K562 (cell line): ENCODE measurements around the gene TXN. TPM values are rescaled to one million over a fixed set of nuclear protein-coding genes. Genes with fewer than 3 reads are reported as not detected.

Experiments
- ATAC-seq: fragments of 200-7000 bp; cut with Tn5 transposase; 3 replicates; pipeline ENCODE4 v1.9.1; 2020; ENCODE audit warnings: moderate library complexity
- BruUV-seq: library from RNA; stranded (reverse); fragments of 400-500 nt; replicated peaks from 2 replicates; lab custom pipeline; 2021; lab: Mats Ljungman, UMichigan
- CTCF ChIA-PET: fragments of 300-600 bp; formaldehyde crosslinking; extraction: SDS; loops from one replicate; lab custom pipeline; 2021; ENCODE audit warnings: low intra/inter-chr PET ratio; lab: Yijun Ruan, JAX
- POLR2A ChIA-PET: fragments of 300-600, 350-650 bp; sonication (Branson Sonifier 250); formaldehyde crosslinking; extraction: SDS; loops from one replicate; lab custom pipeline; 2021; ENCODE audit warnings: antibody characterized with exemption, inconsistent platforms; lab: Yijun Ruan, JAX
- DNase-seq, 4 experiments: peaks; one replicate each; pipeline versions ENCODE4 v3.0.0 to v3.0.0-alpha.2; 2011 to 2018; ENCODE audit warnings: low spot score in 3 of 4, mixed read lengths in 3 of 4; ENCODE audit errors: extremely low read depth in 1 of 4
- FAIRE-seq: peaks from 2 replicates; lab custom pipeline; 2011; peaks lifted over from hg19 to GRCh38; lab: Jason Lieb, UNC
- H2AFZ ChIP-seq: 2 replicates; pipeline ENCODE4 v1.6.0; 2011; ENCODE audit warnings: low read depth, low read length, control low read depth, inconsistent platforms
- H3K27ac ChIP-seq: fragments of 200-600 bp; 3 replicates; pipeline ENCODE4 v1.8.0; 2011; ENCODE audit warnings: low read depth, mild to moderate bottlenecking, control low read depth, inconsistent platforms, low read length, moderate library complexity, mixed read lengths; ENCODE audit errors: extremely low read depth
- H3K27me3 ChIP-seq, 2 experiments: fragments of 300-600 bp in 1 of 2; 2 replicates in 1 of 2; 3 replicates in 1 of 2; pipeline versions ENCODE4 v1.6.0 to v1.8.0; 2011; ENCODE audit warnings: inconsistent platforms in 2 of 2, low read length in 2 of 2, mild to moderate bottlenecking in 1 of 2, mixed read lengths in 1 of 2, moderate library complexity in 1 of 2; ENCODE audit not compliant: control insufficient read depth in 2 of 2, insufficient read depth in 2 of 2
- H3K36me3 ChIP-seq: fragments of 300-600 bp; 3 replicates; pipeline ENCODE4 v1.8.0; 2011; ENCODE audit warnings: mild to moderate bottlenecking, low read length, inconsistent platforms; ENCODE audit not compliant: control insufficient read depth, insufficient read depth
- H3K4me1 ChIP-seq, 2 experiments: fragments of 200-600 bp in 1 of 2; replicated peaks in 1 of 2; 2 replicates in 1 of 2; 3 replicates in 1 of 2; pipeline versions ENCODE4 v1.5.1 to v1.8.0; 2011; ENCODE audit warnings: inconsistent platforms in 2 of 2, low read length in 2 of 2, mild to moderate bottlenecking in 1 of 2, mixed read lengths in 1 of 2, moderate library complexity in 1 of 2; ENCODE audit not compliant: control insufficient read depth in 2 of 2, insufficient read depth in 2 of 2
- H3K4me2 ChIP-seq: 2 replicates; pipeline ENCODE4 v1.6.1; 2011; ENCODE audit warnings: low read length, control low read depth, inconsistent platforms, mixed read lengths; ENCODE audit not compliant: insufficient read depth
- H3K4me3 ChIP-seq: fragments of 200-600 bp; sonication (generic), shearing (Covaris generic); 2 replicates; pipeline ENCODE4 v1.5.1; 2016; ENCODE audit warnings: control low read depth, inconsistent platforms
- H3K79me2 ChIP-seq: fragments of 200-600 bp; 3 replicates; pipeline ENCODE4 v1.8.0; 2011; ENCODE audit warnings: low read length, inconsistent platforms; ENCODE audit not compliant: control insufficient read depth, insufficient read depth
- H3K9ac ChIP-seq, 2 experiments: 2 replicates each; pipeline versions ENCODE4 v1.6.0 to v1.6.1; 2011; ENCODE audit warnings: low read depth in 2 of 2, low read length in 2 of 2, control low read depth in 1 of 2, inconsistent platforms in 1 of 2, mild to moderate bottlenecking in 1 of 2, mixed read lengths in 1 of 2; ENCODE audit not compliant: insufficient read depth in 1 of 2
- H3K9me1 ChIP-seq: one replicate; pipeline ENCODE4 v1.6.0; 2011; ENCODE audit warnings: inconsistent platforms, mild to moderate bottlenecking, low read length, moderate library complexity; ENCODE audit not compliant: control insufficient read depth, insufficient read depth
- H3K9me3 ChIP-seq: replicated peaks from 2 replicates; pipeline ENCODE4 v1.5.1; 2011; ENCODE audit warnings: low read depth, low read length, inconsistent platforms; ENCODE audit not compliant: control insufficient read depth, insufficient read depth
- H4K20me1 ChIP-seq: replicated peaks from 2 replicates; pipeline ENCODE4 v1.6.1; 2011; ENCODE audit warnings: low read length, inconsistent platforms, mixed read lengths; ENCODE audit not compliant: control insufficient read depth, insufficient read depth
- BRF1 ChIP-seq: IDR thresholded peaks from 3 replicates; pipeline ENCODE4 v1.6.1; 2011; ENCODE audit warnings: borderline replicate concordance, mild to moderate bottlenecking; ENCODE audit not compliant: insufficient read length; ENCODE audit errors: extremely low read depth
- DDX20 ChIP-seq: fragments of 450-650 bp; IDR thresholded peaks from 2 replicates; pipeline ENCODE4 v1.6.1; 2016; ENCODE audit warnings: missing genetic modification characterization, low read depth, mild to moderate bottlenecking, missing compliant biosample characterization, moderate library complexity
- HNRNPLL ChIP-seq: fragments of 200-400 bp; formaldehyde crosslinking; IDR thresholded peaks from 2 replicates; pipeline ENCODE4 v1.6.1; 2017; ENCODE audit warnings: low read length, low read depth, mild to moderate bottlenecking; ENCODE audit not compliant: poor library complexity, severe bottlenecking
- MCM2 ChIP-seq: fragments of 450-650 bp; IDR thresholded peaks from 2 replicates; pipeline ENCODE4 v1.6.1; 2017; ENCODE audit warnings: low read depth, mild to moderate bottlenecking
- NFE2L1 ChIP-seq: fragments of 450-650 bp; IDR thresholded peaks from 2 replicates; pipeline ENCODE4 v1.6.1; 2016; ENCODE audit warnings: missing genetic modification characterization, low read depth, mild to moderate bottlenecking, missing compliant biosample characterization, moderate library complexity, borderline replicate concordance
- NR1H2 ChIP-seq: sonication (generic); formaldehyde crosslinking; IDR thresholded peaks from 2 replicates; pipeline ENCODE4 v1.4.0; 2020; ENCODE audit warnings: mild to moderate bottlenecking, missing genetic modification reagents
- PHB ChIP-seq: fragments of 250-450 bp; sonication (Bioruptor Pico); IDR thresholded peaks from 2 replicates; pipeline ENCODE4 v1.5.0; 2021
- RBBP5 ChIP-seq: fragments of 200-600 bp; sonication (generic); IDR thresholded peaks from 2 replicates; pipeline ENCODE4 v1.6.1; 2012; ENCODE audit warnings: borderline replicate concordance, mild to moderate bottlenecking, low read length, control low read depth, inconsistent platforms; ENCODE audit not compliant: insufficient read depth, poor library complexity, severe bottlenecking
- TOE1 ChIP-seq, 2 experiments: fragments of 450-650 bp in 1 of 2; sonication (generic) in 1 of 2; formaldehyde crosslinking in 1 of 2; IDR thresholded peaks; 2 replicates each; pipeline versions ENCODE4 v1.7.1 to v1.8.0; 2016 to 2022; ENCODE audit warnings: borderline replicate concordance in 2 of 2, mild to moderate bottlenecking in 2 of 2, antibody characterized with exemption in 1 of 2, inconsistent platforms in 1 of 2, low read depth in 1 of 2, missing genetic modification reagents in 1 of 2, moderate library complexity in 1 of 2
- WGBS: fragments of 100-300 bp; shearing (Covaris generic); methylation state at CpG from one replicate; pipeline ENCODE4 v1.1.6; 2016; ENCODE audit warnings: low coverage, mixed read lengths; ENCODE audit not compliant: insufficient coverage; ENCODE audit errors: missing lambda C conversion rate; 5-methylcytosine and 5-hydroxymethylcytosine counted together
- in situ Hi-C: fragments of 300-500 bp; cut with MboI; formaldehyde crosslinking; loops from 4 replicates; pipeline ENCODE4 v1.15.0; 2018; ENCODE audit warnings: inconsistent platforms, mixed read lengths
- intact Hi-C: fragments of 100-400 bp; cut with micrococcal nuclease; formaldehyde crosslinking; loops from 2 replicates; pipeline ENCODE4 v1.14.2; 2022
- polyA plus RNA-seq, 8 experiments: library from polyadenylated mRNA; depleted of rRNA in 4 of 8; stranded (reverse) in 5 of 8; unstranded in 3 of 8; fragments of >200 nt; fragmentation: Nextera tagmentation in 2 of 8; fragmentation: Illumina TruSeq in 1 of 8; extraction: Ambion mirVana in 2 of 8; extraction: Trizol in 1 of 8; gene quantifications; 2 replicates each; pipeline versions ENCODE4 v1.2.1 to v1.2.3, GENCODE V29; 2011 to 2014; ENCODE audit warnings: inconsistent platforms in 1 of 8, missing spikeins in 1 of 8
- total RNA-seq, 7 experiments: library from RNA; depleted of rRNA in 6 of 7; stranded (reverse); fragments of >200 nt in 6 of 7; fragmentation: Illumina TruSeq in 2 of 7; extraction: Trizol in 2 of 7; gene quantifications; 2 replicates each; pipeline versions ENCODE4 v1.2.1 to v1.2.3, GENCODE V29; 2011 to 2021; ENCODE audit warnings: low replicate concordance in 1 of 7

The TXN gene
- total and polyA plus RNA-seq, 9 of the 15 experiments (the other 6 are each of a cell fraction or from before 2014, with no cell fraction given): 272 to 1,596 (median 514) TPM

- Histone ChIP-seq H3K36me3 (peaks cover 27% of the 10 kb centered on the region), H3K79me2 (peaks cover 73% of the 10 kb centered on the region), H3K4me3 (peak overlapping the region; percentile 91), H3K27me3 (no peaks in the 10 kb centered on the region), H3K27ac (peak overlapping the region; percentile 97), H4K20me1 (peaks cover 30% of the 10 kb centered on the region), H3K4me2 (peak overlapping the region; percentile 94), H3K9ac (peak overlapping the region; percentile 96 to 97), H2AFZ (peak overlapping the region; percentile 98), H3K9me1 (no peaks in the 10 kb centered on the region), H3K4me1 (peaks cover 15 to 39% of the 10 kb centered on the region in 2 experiments), H3K9me3 (no peaks in the 10 kb centered on the region)
- in situ Hi-C loops: no loop called here
- no TSS peak for BruUV-seq
- WGBS: under 1% methylated on average over 43 of the region's 81 CpGs
- intact Hi-C loops: loop anchor here (5.0 kb wide), 1 partner anchor 117 kb away; no protein-coding TSS in a partner anchor
- ATAC-seq (peak; percentile 69), DNase-seq (peak; percentile 45 to 78 (median 50)), FAIRE-seq (no peak)
- ChIA-PET CTCF (no interaction called here), POLR2A (interaction anchor here (0.7 to 6.3 kb wide), 6 partner anchors 13 to 1919 kb away, joined by 3 to 94 read pairs (median 4); no protein-coding TSS in a partner anchor)
- TF ChIP-seq PHB (CRISPR knock-in tag) (0 out of 2 replicates have a peak, but pooled peaks have one; percentile 72), BRF1 (no peak), MCM2 (no peak), DDX20 (no peak), NR1H2 (CRISPR knock-in tag) (0 out of 2 replicates have a peak, but pooled peaks have one; percentile 39), TOE1 (IDR thresholded peaks at IDR 0.05; ENCODE audit: borderline replicate concordance) (no peak; the same call in 1 of the 2 replicates), TOE1 (CRISPR knock-in tag; IDR thresholded peaks at IDR 0.05; ENCODE audit: borderline replicate concordance, low read depth) (no peak), NFE2L1 (tag) (no peak), RBBP5 (no peak), HNRNPLL (peak; percentile 71)
Measured at GRCh38 chr9:110255463-110256379, 586 bp downstream of the TXN start.
